Adrenal gland (tissue), 12 donors: ENCODE measurements around the gene UBN2. TPM values are rescaled to one million over a fixed set of nuclear protein-coding genes. Genes with fewer than 3 reads are reported as not detected.
A peak's percentile ranks its signal among the peaks of the same experiment; 100 is the strongest.

Source experiments
- DNase-seq, 7 donors: peaks; one replicate each; pipeline ENCODE4 v3.0.0-alpha.2; 2019 to 2020
- H3K27ac ChIP-seq, 5 donors: fragments of 200-600 bp; sonication (generic) in 4 of 5; 1 replicate in 3 of 5; 2 replicates in 2 of 5; pipeline versions ENCODE4 v1.5.1 to v1.8.0; 2016 to 2020; ENCODE audit warnings: mild to moderate bottlenecking in 1 of 5
- H3K27me3 ChIP-seq: fragments of 200-600 bp; 2 replicates; pipeline ENCODE4 v1.8.0; 2021
- H3K36me3 ChIP-seq, 2 donors: fragments of 200-600 bp; replicated peaks in 1 of 2; 1 replicate in 1 of 2; 2 replicates in 1 of 2; pipeline versions ENCODE4 v1.5.1 to v1.8.0; 2018 to 2022
- H3K4me1 ChIP-seq, 2 donors: fragments of 200-600 bp; replicated peaks in 1 of 2; 1 replicate in 1 of 2; 2 replicates in 1 of 2; pipeline versions ENCODE4 v1.5.1 to v1.8.0; 2018 to 2021
- H3K4me3 ChIP-seq, 4 donors: fragments of 200-600 bp; sonication (generic) in 3 of 4; one replicate each; pipeline ENCODE4 v1.5.1; 2016 to 2018
- H3K9me3 ChIP-seq, 3 donors: fragments of 200-600 bp; sonication (generic) in 1 of 3; replicated peaks in 1 of 3; 1 replicate in 2 of 3; 2 replicates in 1 of 3; pipeline versions ENCODE4 v1.5.1 to v1.8.0; 2016 to 2021
- POLR2A ChIP-seq, 2 donors: fragments of 450-650 bp; IDR thresholded peaks; one replicate each; pipeline ENCODE4 v1.6.1; 2017; ENCODE audit warnings: antibody characterized with exemption in 2 of 2, mild to moderate bottlenecking in 2 of 2, moderate library complexity in 1 of 2
- WGBS, 4 donors: extraction: QIAGEN DNeasy Blood & Tissue Kit in 2 of 4; methylation state at CpG; one replicate each; pipeline versions ENCODE4 v1.1.5 to v1.1.7; 2013 to 2017; 5-methylcytosine and 5-hydroxymethylcytosine counted together
- intact Hi-C, 2 donors: fragments of 100-400 bp; cut with DNase I; formaldehyde crosslinking; loops; one replicate each; pipeline versions ENCODE4 v1.14.1 to v1.15.0; 2022 to 2023
- polyA plus RNA-seq, 3 donors: library from polyadenylated mRNA; stranded (reverse); fragments of 200-250 nt in 2 of 3; fragments of 350-450 nt in 1 of 3; fragmentation: Illumina TruSeq in 1 of 3; extraction: RNeasy Lipid Tissue Mini Kit (QIAGEN cat#74804) in 1 of 3; gene quantifications; one replicate each; pipeline ENCODE4 v1.2.3, GENCODE V29; 2013 to 2014
- total RNA-seq, 9 donors: library from RNA; depleted of rRNA in 4 of 9; stranded (reverse); fragments of >200 nt in 4 of 9; fragments of 120-200 nt in 1 of 9; fragmentation: NEBNext Ultra II Directional in 1 of 9; extraction: Animal tissue kit (Norgen Biotek cat#: 25700) in 1 of 9; gene quantifications; one replicate each; pipeline versions ENCODE4 v1.1.0 to v1.2.4, GENCODE V29; 2013 to 2023
- TF ChIP-seq, protein P1 (sequence below), 6 experiments: fragments of 450-650 bp in 4 of 6; fragments of 200-600 bp in 2 of 6; sonication (generic) in 1 of 6; IDR thresholded peaks; 1 replicate in 5 of 6; 2 replicates in 1 of 6; pipeline versions ENCODE4 v1.5.1 to v1.8.0; 2016 to 2021; ENCODE audit warnings: antibody characterized with exemption in 6 of 6, mild to moderate bottlenecking in 2 of 6, moderate library complexity in 1 of 6
- donor health status: healthy with polysubstance abuse.
- donor health status: Bipolar disorder and iron deficiency.
- donor health status: DM: yes; HTN: yes; CAD: no.
- donor health status: DM: no; HTN: no; CAD: no.
- donor health status: DM: no; HTN: no; CAD: no.
- donor health status: DM: yes; HTN: yes; CAD: no.

UBN2 gene
- total and polyA plus RNA-seq, 12 donors, result 4.5 to 27.5 (median 16.1) TPM

DNA sequence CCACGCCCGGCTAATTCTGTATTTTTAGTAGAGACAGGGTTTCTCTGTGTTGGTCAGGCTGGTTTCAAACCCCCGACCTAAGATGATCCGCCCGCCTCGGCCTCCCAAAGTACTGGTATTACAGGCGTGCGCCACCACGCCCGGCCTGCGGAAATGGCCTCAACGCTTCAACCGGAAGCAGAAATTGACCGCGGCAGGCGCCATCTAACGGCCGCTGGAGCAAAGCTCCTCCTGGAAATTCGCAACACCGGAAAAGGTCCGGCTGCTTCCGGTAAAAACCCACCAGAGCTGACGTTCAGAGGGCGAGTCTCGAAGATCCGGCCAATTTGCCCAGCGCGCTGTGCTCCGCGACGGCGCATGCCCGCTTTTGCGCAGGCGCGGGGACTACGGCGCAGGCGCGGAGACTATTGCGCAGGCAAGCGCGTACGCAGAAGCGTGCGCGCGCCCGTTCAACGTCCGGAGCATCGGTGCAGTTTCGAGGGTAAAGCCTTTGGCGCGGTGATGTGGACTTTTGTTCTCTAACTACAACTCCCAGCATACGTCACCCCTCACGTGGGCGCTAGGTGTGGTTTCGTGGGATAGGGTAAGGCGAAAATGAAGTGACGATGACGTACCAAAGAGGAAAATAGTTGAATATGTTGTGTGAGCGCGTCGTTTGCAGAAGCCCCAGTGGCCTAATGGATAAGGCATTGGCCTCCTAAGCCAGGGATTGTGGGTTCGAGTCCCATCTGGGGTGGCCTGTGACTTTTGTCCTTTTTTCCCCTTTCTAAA lies 109.2 kb downstream of the UBN2 start:
- intact Hi-C loops, result loop anchor here in 1 of 2 donors (2.0 kb wide), 1 partner anchor 19 kb away; the partner anchor contains the start of gene LUC7L2
- Histone ChIP-seq H3K27me3 (no peaks in the 10 kb centered on the region), H3K9me3 (no peaks in the 10 kb centered on the region), H3K36me3 (peaks cover 0 to 1% of the 10 kb centered on the region in 2 donors), H3K4me3 (peak overlapping the region; percentile 49 to 88 (median 68)), H3K27ac (peak overlapping the region; percentile 93 to 100 (median 100)), H3K4me1 (peaks cover 4 to 11% of the 10 kb centered on the region in 2 donors)
- peak in 1 of 2 donors; percentile 66 for TF ChIP-seq POLR2A (IDR thresholded peaks at IDR 0.05)
- TF ChIP-seq, protein P1, sequence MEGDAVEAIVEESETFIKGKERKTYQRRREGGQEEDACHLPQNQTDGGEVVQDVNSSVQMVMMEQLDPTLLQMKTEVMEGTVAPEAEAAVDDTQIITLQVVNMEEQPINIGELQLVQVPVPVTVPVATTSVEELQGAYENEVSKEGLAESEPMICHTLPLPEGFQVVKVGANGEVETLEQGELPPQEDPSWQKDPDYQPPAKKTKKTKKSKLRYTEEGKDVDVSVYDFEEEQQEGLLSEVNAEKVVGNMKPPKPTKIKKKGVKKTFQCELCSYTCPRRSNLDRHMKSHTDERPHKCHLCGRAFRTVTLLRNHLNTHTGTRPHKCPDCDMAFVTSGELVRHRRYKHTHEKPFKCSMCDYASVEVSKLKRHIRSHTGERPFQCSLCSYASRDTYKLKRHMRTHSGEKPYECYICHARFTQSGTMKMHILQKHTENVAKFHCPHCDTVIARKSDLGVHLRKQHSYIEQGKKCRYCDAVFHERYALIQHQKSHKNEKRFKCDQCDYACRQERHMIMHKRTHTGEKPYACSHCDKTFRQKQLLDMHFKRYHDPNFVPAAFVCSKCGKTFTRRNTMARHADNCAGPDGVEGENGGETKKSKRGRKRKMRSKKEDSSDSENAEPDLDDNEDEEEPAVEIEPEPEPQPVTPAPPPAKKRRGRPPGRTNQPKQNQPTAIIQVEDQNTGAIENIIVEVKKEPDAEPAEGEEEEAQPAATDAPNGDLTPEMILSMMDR (IDR thresholded peaks at IDR 0.05), result peak; percentile 48 to 84 (median 73)
- WGBS, 4 donors, result 2 to 6% (median 4%) methylated on average over 18 to 66 of the region's 66 CpGs
- peak; percentile 98 to 100 (median 99) for DNase-seq

DNA sequence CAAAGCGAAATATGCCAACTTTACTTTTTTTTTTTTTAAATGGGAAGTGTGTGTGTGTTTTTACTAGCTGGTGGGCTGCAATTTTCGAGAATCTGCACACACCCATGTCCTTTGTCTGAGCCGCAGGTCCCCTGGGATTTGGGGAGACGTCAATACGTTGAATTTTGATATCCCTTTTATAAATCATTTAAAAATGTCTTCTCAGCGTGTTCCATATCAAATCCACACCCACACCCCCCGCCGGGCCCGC lies 109.7 kb downstream of the UBN2 start:
- peak overlapping the region; percentile 49 to 88 (median 68) for H3K4me3 ChIP-seq
- H3K27ac ChIP-seq, result peak overlapping the region; percentile 93 to 100 (median 100)
- H3K9me3 ChIP-seq, result no peaks in the 10 kb centered on the region
- WGBS, 4 donors, result 0 to 2% (median 1%) methylated on average over 9 of the region's 9 CpGs
- H3K4me1 ChIP-seq, result peaks cover 4 to 11% of the 10 kb centered on the region in 2 donors
- DNase-seq, result no peak
- H3K27me3 ChIP-seq, result no peaks in the 10 kb centered on the region
- intact Hi-C loops, result loop anchor here in 1 of 2 donors (2.0 kb wide), 1 partner anchor 18 kb away; the partner anchor contains the start of gene LUC7L2
- peaks cover 0 to 6% of the 10 kb centered on the region in 2 donors for H3K36me3 ChIP-seq
- TF ChIP-seq, protein P1 (IDR thresholded peaks at IDR 0.05), result no peak
- no peak for TF ChIP-seq POLR2A (IDR thresholded peaks at IDR 0.05)

DNA sequence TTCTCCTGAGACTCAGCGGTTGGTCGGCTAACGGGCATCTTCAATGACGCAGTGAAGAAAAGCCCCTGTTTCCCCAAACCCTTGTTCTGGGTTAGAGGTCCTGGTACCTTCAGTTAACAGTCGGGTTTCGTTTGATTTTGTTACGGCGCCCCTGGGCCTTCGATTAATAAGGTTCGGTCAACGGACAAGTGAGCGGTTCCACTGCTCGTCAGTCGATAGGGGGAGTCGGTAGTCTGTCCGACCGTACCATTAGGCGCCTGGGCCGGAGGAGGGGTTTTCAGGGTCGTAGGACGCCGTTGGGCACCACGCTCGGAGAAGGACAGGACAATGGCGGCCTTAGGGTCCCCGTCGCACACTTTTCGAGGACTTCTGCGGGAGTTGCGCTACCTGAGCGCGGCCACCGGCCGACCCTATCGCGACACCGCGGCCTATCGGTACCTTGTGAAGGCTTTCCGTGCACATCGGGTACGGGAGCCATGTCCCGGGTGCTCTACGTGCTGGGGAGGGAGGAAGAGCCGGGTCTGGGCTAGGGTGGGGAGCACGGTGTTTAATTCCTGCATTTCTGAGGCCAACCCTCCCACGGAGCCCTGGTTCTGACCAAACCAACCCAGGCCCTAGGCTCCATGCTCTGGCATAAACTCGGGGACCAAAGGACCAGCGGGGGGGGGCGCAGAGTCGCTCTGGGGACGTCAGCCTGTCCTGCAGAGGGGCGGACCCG lies 110.2 kb downstream of the UBN2 start, which contains the start of gene FMC1:
TSS of gene FMC1 (plus strand) at position 280 of the 718 bp plus-strand sequence. CDS start at position 328, 48 bp downstream.
- Histone ChIP-seq H3K4me3 (peak within 1 kb of the TSS; percentile 49 to 88 (median 68)), H3K36me3 (peaks cover 0 to 10% of the 10 kb centered on the region in 2 donors), H3K27ac (peak within 1 kb of the TSS; percentile 93 to 100 (median 100)), H3K27me3 (no peaks in the 10 kb centered on the region), H3K4me1 (peaks cover 4 to 11% of the 10 kb centered on the region in 2 donors), H3K9me3 (no peaks in the 10 kb centered on the region)
- intact Hi-C loops, result loop anchor here in 1 of 2 donors (2.0 kb wide), 1 partner anchor 18 kb away; the partner anchor contains the start of gene LUC7L2
- DNase-seq, result peak; percentile 93 to 97 (median 96)
- TF ChIP-seq POLR2A (IDR thresholded peaks at IDR 0.05), result peak; percentile 54 to 82
- TF ChIP-seq, protein P1 (IDR thresholded peaks at IDR 0.05), result peak in 5 of 6 experiments; percentile 42 to 67 (median 50)
- WGBS, 4 donors, result 0 to 1% (median 0%) methylated on average over 25 to 54 of the region's 54 CpGs

DNA sequence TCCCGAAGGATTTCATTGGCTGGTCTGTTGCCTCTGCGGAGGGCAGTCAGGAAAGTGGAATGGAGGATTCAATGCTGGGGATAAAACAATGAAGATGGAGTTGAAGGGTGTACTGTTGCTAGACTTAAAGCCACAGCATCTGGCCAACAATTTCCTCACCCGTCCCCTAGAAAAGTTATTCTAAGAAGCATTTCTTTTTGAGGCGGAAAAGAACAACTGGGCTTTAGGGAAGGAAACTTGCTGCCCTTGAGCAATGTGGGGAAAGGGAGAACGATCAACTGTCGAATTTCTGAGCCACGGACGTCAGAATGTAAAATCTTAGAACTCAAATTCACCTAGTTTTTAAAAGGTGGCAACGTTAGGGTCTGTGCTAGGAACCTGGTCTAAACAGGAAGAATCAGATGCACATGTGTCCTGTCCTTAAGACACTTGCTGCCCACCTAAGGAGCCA lies 110.8 kb downstream of the UBN2 start:
- intact Hi-C loops, result loop anchor here in 1 of 2 donors (2.0 kb wide), 1 partner anchor 17 kb away; the partner anchor contains the start of gene LUC7L2

More for the DNA sequence above, 110.8 kb downstream of the UBN2 start:
- no peaks in the 10 kb centered on the region for H3K27me3 ChIP-seq
- peak in 1 of 7 donors; percentile 16 for DNase-seq
- H3K4me1 ChIP-seq, result peaks cover 4 to 11% of the 10 kb centered on the region in 2 donors
- H3K36me3 ChIP-seq, result peaks cover 0 to 16% of the 10 kb centered on the region in 2 donors
- H3K9me3 ChIP-seq, result no peaks in the 10 kb centered on the region
- H3K4me3 ChIP-seq, result peak overlapping the region in 3 of 4 donors; percentile 49 to 88 (median 83)
- peak overlapping the region; percentile 93 to 100 (median 100) for H3K27ac ChIP-seq
- TF ChIP-seq, protein P1 (IDR thresholded peaks at IDR 0.05), result no peak
- TF ChIP-seq POLR2A (IDR thresholded peaks at IDR 0.05), result no peak
- WGBS, 4 donors, result 0 to 1% (median 0%) methylated on average over 9 of the region's 9 CpGs
